NOMO-1 (cell line): ENCODE measurements around the gene MED4.
A peak's percentile ranks its signal among the peaks of the same experiment; 100 is the strongest.
"Not testable (repeated sequence)": the region's sequence is repeated elsewhere in the genome, so short reads cannot be mapped to it uniquely, and the experiment has no call there.

ENCODE experiments used
- DNase-seq, 2 experiments: peaks; one replicate each; lab custom pipeline; 2025; ENCODE audit not compliant: unreplicated experiment in 2 of 2; lab: John Stamatoyannopoulos, UW

MED4 gene

DNA sequence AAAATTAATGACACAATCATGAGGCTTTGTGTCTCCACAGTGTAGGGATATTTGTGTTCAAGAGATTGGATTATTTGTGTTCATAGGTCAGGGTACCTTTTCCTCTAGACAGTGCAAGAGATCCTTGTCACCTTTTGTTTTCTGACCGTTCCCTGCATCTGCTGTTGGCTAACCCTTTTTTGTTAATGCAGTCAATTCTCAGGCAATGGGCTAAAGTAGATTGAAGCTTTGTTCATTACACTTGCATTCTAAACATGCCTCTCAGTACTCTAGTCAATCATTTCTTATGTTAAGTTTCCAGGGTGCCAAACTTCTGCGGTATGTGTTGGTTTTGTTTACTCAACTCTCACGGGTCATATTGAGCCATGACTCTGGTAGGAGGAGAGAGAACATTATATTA is 1.8 kb upstream of the MED4 start:
- no peak for DNase-seq

DNA sequence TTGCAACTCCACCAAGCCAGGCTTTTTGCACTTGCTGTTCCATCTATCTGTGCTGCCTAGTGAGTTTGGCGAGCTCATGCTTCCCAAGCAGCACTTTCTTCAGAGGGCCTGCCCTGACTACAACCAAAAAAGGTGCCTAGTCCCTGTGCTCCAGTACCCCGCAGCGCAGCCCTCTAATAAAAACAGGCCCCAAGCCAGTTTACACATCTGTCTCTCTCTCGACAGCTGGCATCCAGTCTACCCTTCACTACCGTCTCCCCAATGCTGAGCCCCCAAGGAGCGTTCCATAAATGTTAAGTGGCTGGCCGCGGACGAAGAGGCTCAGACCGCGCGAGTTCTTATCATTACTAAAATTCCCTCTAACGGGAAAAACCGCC is 512 bp downstream of the MED4 start:
- no peak for DNase-seq

DNA sequence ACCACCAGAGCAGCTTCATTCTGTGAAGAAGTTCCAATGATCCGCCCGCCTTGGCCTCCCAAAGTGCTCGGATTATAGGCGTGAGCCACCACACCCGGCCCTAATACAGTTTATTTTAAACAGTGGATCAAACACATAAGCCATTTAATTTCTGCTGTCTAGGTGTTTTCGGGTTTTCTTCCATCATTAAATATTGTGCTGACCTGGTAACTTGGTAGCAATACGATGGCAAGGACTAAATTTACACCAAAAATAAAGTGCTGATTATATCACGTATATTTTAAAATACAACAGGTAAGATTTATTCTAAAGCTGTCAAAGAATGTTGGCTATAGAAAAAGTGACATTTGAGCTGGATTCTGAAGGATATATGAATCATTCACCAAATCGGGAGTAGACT is 1.3 kb downstream of the MED4 start:
- no peak for DNase-seq

DNA sequence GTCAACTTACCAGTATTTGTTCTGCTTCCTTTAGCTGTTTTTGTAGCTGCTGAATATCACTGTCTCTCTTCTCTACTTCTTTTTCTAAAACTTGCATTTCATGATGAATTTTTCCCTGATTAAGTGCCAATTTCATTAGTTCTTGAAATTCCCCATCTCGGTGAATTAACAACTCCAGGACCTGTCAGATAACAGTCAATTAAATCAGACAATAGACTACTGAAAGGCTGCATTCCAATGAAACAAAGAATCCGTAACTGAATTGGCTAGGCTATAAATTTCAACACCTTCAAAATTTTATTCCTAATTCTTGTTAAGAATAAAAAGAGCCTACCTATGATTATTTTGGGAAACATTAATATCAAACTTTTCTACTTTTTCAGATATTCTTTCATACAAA is 8.6 kb downstream of the MED4 start:
- DNase-seq: no peak

DNA sequence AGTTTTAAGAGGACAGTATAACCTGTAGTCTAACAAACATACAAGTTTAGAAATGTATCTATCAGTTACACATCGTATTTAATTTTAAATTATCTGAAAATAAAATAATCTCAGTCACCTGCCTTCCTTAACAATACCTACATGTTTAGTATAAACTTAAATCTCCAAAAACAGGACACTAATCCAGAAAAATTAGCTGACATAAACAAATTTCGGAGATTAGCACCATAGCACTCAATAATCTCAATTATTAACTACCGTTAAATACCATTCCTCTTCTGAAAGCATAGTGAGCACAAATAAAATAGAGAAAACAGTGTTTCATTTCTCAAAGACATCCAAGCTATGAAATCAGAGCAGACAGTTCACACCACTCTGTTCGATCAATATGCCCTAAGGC is 13.2 kb downstream of the MED4 start:
- no peak for DNase-seq

DNA sequence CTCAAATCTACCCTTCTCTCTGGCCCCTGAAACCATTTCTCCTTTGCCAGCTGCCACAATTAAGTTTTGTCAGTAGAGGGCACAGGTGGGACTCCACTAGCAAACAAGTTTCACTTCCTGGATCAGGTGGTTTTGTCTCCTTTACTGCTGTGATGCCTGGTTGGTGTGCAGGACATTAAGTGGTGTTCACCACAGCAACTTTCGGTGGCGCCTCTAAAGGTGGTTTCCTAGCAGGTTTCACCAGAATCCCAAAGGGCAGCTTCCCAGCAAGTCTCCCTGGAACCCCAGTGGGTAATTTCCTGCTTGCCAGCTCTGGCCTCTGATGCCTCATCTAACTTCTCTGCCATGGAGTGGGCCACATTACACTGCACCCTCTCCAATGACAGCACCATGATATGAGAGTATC is 16.6 kb downstream of the MED4 start:
- peak; percentile 38 to 57 for DNase-seq

DNA sequence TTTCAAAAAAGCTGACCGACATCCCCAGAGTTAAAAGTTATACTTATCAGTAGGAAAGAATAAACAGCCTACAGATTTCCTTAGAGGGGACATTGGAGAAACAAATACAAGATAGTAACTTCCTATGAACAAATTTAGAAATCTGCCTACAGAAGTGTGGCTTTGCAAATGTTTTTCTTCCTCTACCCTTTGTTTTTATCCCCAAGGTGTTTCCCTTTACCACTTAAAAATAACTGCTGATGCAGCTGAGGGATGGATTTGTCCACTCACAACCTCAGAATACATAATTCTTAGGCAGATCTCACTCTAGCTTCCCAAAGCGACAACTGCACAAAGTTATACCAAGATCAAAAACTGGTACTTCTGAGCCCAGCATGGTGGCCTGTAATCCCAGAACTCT is 20.9 kb downstream of the MED4 start:
- DNase-seq: no peak

DNA sequence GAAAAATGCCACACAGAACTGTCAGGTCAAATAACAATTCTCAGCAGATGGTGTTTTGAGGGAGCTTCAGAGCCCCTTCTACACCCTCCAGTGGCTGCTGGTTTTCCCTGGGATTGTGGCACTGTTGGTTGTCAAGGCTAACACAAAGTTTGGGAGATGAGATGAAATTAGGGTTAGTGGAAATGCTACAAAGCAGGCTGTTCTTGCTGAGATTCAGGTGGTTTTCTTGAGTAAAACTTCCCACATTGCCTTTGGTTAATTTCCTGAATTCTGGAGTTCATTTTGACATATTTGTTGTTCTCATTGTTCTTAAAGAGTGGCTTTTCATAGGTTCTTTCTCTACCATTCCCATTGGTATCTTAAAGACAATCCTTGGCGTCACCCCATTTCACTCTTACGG is 22.1 kb downstream of the MED4 start:
- no peak for DNase-seq

DNA sequence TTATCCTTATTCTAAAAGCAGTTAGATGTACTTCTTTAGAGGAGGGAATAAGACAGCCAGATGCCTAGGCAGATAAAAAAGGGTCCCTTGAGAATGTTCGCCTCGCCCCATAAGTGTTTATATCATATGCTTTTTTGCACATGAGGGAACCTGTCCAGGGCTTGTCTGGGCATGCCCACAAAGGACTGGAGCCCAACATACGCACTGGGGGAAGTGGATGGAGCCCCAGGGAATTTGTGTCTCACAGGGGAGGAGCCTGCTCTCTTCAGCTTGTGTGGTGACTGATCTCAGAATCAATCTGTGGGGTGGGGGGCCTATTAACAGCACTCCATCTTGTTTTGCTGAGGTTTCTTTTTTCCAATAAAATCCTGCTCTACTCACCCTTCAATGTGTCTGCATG is 22.6 kb downstream of the MED4 start:
- DNase-seq: no peak

DNA sequence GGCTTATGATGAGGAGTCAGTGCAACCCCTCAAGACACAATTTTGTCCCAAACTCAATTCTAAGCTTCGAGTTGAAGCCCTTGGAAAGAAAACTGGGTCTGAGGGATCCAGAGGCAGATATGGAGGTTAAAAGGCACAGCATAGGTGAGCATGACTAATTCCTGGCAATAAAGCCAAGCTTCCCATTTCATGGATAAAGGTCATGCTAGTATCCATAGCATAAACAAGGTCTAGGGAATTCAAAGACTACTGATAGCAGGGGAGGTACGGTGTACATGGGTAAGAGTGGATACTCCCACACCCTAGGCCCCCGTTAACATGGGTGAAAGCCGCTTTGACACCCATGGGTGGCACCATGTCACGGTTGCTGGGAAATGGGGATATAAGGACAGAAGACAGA is 24.0 kb downstream of the MED4 start:
- no peak for DNase-seq

DNA sequence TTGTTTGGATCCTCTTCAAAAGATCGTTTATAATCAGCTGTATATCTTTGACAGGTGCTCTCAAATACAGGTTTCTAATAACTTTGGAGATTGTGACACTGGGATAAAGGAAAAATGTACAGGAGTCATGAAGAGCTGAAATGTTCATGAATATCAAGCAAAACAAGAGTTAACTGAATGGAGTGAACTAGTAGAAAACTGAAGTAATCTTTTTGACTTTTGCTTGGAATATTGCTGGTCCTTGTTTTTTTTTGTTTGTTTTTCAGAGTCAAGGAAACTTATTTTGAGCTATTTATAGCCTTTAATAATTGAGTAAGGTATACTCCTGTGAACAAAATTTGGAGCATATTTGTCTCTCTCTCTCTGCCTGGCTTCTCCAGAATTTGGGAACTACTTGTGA is 25.3 kb downstream of the MED4 start:
- no peak for DNase-seq

DNA sequence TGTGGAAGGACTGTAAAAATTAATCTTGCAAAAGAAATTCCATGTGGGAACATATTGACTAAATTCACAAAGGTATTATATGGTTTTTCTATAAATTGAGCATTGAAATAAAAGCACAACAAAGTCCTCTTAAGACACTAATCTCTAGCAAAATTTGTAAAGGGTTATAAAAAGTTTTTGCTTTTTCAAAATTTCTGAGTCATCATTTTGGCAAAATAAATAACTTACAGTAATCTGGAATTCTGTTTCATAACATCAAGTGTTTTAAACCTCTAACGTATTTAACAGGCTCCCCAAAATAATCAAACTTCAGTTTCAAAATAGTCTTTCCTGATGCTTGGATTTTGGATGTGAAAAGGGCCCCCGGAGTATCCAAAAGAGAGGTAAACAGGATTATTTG is 26.0 kb downstream of the MED4 start:
- no peak for DNase-seq

DNA sequence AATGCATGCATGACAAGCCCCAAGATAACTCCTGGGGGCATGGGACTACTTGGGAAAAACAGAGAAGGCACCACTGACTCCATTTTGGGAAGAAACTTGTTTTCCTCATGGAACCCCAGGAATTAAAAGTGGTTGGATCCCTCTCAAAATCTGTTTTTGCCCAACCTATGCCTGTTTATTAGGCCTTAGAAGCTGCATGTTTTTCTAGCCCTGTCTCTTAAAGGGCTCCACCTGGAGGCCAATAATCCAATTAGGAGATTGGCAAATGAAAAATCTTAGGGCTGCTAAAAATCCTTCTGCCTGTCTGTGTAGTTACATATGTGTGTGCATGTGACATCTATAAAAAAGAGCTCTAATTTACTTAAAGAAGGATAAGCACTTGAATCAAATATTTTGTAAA is 26.9 kb downstream of the MED4 start:
- DNase-seq: no peak

DNA sequence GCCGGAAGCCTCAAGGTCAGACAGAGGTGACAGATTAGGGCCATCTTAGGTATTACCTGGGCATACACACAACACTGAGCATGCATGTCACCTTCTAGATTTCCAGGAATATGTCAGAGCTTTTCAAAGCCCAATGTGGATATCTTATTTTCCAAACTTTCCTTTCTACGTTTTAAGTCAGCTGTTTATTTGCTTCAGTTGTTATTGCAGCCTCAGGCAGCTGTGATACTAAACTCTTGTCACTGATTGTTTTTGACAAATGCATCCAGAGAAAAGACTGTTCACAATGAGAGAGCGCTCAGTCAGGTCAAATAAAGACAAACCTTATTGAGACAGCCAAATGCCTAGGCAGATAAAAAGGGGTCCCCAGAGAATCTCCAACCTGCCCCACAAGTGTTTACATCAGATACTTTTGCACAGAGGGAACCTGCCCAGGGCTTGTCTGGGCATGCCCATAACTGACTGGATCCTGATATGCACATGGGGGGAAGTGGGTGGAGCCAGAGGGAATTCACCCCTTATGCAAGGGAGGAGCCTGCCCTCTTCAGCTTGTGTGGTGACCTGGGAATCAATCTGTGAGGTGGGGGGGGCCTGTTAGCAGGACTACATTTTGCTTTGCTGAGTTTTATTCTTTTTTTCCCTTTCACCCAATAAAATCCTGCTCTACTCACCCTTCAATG is 28.5 kb downstream of the MED4 start:
- peak; percentile 51 to 54 for DNase-seq

DNA sequence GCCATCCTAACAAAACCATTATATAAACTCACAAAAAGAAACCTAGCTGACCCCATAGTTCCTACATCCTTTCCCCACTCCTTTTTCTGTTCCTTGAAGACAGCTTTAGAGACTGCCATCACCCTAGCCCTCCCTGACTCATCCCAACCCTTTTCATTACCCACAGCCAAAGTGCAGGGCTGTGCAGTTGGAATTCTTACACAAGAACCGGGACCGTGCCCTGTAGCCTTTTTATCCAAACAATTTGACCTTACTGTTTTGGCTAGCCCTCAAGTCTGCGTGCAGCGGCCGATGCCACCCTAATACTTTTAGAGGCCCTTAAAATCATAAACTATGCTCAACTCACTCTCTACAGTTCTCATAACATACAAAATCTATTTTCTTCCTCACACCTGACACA is 35.0 kb downstream of the MED4 start:
- not testable (repeated sequence) for DNase-seq

DNA sequence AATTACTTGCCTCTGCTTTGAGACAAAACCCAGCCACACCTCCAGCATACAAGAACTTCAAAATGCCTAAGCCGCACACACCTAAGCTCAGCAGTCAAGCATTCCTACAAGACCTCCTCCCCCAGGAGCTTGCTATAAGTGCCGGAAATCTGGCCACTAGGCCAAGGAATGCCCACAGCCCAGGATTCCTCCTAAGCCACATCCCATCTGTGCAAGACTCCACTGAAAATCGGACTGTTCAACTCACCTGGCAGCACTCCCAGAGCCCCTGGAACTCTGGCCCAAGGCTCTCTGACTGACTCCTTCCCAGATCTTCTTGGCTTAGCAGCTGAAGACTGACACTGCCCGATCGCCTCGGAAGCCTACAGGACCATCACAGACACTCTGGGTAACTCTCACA is 36.4 kb downstream of the MED4 start:
- DNase-seq: not testable (repeated sequence)

DNA sequence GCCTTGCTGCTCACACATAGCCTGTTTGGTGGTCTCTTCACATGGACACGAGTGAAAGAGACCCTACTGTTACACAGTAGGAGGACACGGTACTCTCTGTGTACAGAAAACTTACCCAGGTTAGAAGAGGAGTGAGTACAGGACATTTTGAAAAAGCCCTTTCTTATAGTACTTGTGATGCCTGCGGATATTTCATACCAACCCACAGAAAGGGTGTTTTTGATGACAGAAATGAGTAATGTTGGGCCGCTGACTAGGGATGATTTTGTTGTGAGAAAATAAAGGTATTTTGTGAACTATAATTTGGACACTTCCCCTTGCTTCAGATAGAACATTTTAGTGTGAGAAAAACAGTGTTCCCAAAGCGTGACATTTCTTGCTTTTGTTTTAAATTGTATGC is 39.2 kb downstream of the MED4 start:
- no peak for DNase-seq

DNA sequence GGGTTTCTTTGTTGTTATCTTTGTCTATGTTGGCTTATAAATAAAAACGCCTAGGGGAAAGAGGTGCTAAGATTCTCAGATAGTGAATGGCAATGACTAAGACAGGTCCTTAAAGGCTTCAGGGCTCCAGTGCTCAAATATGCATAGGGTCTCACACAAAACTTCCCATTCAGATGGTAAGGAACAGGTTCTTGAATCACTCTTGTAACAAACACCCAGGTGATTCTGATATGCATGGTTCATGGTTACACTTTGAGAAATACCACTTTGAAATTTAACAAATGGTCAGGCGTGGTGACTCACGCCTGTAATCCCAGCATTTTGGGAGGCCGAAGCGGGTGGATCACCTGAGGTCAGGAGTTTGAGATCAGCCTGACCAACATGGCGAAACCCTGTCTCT is 40.3 kb downstream of the MED4 start:
- no peak for DNase-seq

DNA sequence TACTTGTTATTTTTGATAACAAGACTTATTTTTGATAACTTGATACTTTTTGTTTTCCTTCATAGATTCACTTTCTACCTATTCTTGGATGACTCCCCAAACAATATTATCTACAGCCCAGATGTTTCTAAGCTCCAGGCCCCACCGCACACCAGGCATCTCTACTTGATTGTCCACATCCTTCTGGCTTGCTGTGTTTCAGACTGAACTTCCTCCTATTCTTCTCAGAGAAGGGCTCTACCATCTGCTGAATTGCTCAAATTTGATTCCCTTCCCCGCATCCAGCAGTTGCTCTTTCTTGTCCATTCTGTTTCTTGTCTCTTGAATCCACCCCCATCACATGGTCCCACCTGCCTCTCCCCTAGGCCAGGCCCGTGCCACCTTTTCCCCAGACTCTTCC is 44.4 kb downstream of the MED4 start:
- DNase-seq: no peak

DNA sequence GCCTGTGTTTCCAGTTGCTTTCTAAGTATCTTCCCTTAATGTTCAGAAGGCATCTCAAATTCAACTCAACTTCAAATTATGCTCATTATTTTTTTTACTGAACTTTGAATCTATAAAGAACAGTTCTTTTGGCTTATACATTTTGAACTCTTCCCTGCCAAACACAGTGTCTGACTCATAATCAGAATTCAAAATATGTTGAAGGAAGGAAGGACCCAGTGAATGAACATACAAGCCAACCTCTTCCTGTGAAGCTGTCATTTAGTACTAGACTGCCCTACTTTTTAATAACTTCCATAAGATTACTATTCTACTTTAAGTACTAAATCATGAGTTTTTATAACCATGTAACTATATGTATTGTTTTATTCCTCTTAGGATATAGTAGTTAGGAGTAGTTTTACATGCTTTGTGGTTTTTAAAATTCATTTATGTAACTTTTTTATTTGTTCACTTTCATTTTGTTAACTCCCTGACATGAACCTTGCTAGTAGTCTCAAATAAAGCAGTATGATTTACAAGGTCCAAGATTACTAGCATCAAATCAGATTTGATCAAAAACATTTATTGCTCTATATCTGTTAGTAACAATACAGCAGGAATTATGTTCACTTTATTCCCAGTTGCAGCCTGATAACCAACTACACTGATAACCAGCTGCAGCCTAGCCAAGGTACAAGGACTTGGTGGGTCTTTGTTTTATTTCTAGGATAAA is 51.0 kb downstream of the MED4 start:
- no peak for DNase-seq

DNA sequence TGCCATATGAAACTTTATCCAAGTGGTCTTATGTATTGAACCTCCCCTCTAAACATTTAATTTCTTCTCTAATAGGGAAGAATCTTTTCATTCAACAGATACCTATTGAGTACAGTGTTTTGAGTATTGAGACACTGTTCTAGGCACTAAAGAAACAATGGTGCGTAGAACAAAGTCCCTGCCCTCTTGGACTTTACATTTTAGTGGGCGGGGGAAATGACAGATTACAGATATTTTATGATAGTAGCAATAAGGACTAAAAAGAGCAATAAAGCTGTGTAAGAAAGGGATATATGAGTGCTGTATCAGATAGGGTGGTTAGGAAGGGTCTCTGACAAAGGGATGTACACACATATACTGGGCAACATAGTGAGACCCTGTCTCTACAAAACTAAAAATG is 52.0 kb downstream of the MED4 start:
- no peak for DNase-seq

DNA sequence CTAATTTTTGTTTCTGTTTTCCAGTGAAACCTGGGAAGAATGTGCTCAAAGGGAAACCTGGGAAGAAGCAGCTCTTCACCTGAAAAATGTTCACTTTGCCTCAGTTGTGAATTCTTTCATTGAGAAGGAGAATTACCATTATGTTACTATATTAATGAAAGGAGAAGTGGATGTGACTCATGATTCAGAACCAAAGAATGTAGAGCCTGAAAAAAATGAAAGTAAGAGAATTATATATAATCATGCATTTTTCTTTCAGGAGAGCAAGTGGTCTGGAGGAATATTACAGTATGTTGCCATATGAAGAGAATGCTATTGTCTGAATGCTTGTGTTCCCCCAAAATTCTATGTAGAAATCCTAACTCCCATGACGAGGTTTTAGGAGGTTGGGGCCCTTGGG is 54.0 kb downstream of the MED4 start:
- DNase-seq: no peak

DNA sequence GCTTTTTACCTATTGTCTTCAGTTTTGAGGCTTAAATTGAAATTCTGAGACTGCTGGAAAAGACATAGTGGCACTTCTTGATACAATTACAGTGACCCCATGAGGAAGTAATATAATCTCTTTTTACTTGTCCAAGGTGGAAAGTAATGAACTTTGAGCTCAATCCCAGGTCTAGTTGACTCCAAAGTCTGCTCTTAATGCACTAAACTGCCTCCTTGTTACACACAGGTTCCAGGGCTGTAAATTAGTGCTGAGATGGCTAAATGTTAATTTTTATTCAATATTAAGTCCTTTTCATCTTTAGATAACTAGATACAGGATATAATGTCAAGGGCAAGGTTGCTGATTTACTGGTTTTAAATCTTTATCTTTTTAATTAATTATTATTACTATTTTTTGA is 54.9 kb downstream of the MED4 start:
- DNase-seq: no peak
